ENCODE results near the gene GAK. TPM values are rescaled to one million over a fixed set of nuclear protein-coding genes. Genes with fewer than 3 reads are reported as not detected.

GAK gene
- polyA plus RNA-seq, 1 of the 3 experiments (the other 2 are of a cell fraction): 35.9 TPM

DNA sequence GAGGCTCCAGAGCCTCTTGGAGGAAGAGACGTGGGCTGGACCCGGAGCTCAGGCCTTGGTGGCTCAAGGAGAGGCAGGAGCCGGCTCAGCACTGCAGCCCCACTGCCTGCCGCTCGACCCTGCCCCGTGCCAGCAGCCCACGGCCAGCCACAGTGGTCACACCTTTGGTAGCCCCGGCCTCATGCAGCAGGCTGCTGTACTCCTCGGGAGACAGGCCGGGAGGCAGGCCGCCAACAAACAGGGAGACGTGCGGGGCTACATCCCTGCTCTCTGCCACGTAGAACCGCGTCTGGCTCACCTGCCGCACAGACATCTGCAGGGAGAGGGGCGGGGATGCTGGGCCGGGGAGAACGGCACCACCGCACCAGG, 33.6 kb upstream of the GAK start:
- no peak overlapping the region for H3K4me2 ChIP-seq
- no peaks in the 10 kb centered on the region for H3F3A ChIP-seq (replicated peaks; ENCODE audit: insufficient read depth)
- H2AFZ ChIP-seq (ENCODE audit: low read depth): no peak overlapping the region
- H3K9me2 ChIP-seq: no peaks in the 10 kb centered on the region
- H3K36me3 ChIP-seq (replicated peaks in 1 of 2; ENCODE audit: control insufficient read depth in 1 of 2, insufficient read depth in 2 of 2, low read length in 1 of 2): peaks cover 0 to 44% of the 10 kb centered on the region in 2 experiments
- ChIA-PET CTCF (no interaction called here), POLR2A (no interaction called here)
- H3K9ac ChIP-seq: no peak overlapping the region
- H4K20me1 ChIP-seq (ENCODE audit: insufficient read depth): peaks cover under 1% of the 10 kb centered on the region; the same call in 1 of the 2 replicates
- H3K4me3 ChIP-seq (ENCODE audit: low read depth in 2 of 2, low read length in 1 of 2): no peak overlapping the region
- H3K27ac ChIP-seq (ENCODE audit: low read depth in 2 of 2, low read length in 1 of 2): no peak overlapping the region
- no peaks in the 10 kb centered on the region for H3K4me1 ChIP-seq (ENCODE audit: control insufficient read depth in 1 of 2, insufficient read depth in 2 of 2, low read depth in 1 of 2, low read length in 1 of 2)
- no peaks in the 10 kb centered on the region for H3K9me3 ChIP-seq
- TF ChIP-seq ZBTB33 (IDR thresholded peaks at IDR 0.05; ENCODE audit: borderline replicate concordance, low read depth) (no peak), GATA2 (CRISPR knock-in tag; IDR thresholded peaks at IDR 0.05) (no peak), IRF3 (IDR thresholded peaks at IDR 0.05; ENCODE audit: low read depth, low read length) (no peak), RAD21 (IDR thresholded peaks at IDR 0.05; ENCODE audit: low read length) (no peak)
- TF ChIP-seq, protein P1, sequence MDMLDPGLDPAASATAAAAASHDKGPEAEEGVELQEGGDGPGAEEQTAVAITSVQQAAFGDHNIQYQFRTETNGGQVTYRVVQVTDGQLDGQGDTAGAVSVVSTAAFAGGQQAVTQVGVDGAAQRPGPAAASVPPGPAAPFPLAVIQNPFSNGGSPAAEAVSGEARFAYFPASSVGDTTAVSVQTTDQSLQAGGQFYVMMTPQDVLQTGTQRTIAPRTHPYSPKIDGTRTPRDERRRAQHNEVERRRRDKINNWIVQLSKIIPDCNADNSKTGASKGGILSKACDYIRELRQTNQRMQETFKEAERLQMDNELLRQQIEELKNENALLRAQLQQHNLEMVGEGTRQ (IDR thresholded peaks at IDR 0.05; ENCODE audit: borderline replicate concordance, low read depth, low read length): no peak
- 95% methylated on average over 15 of the region's 21 CpGs for WGBS (ENCODE audit: low lambda C conversion rate)
- H3K27me3 ChIP-seq (ENCODE audit: insufficient read depth): no peaks in the 10 kb centered on the region
- H3K79me2 ChIP-seq (ENCODE audit: insufficient read depth): no peaks in the 10 kb centered on the region
- no peak for DNase-seq

DNA sequence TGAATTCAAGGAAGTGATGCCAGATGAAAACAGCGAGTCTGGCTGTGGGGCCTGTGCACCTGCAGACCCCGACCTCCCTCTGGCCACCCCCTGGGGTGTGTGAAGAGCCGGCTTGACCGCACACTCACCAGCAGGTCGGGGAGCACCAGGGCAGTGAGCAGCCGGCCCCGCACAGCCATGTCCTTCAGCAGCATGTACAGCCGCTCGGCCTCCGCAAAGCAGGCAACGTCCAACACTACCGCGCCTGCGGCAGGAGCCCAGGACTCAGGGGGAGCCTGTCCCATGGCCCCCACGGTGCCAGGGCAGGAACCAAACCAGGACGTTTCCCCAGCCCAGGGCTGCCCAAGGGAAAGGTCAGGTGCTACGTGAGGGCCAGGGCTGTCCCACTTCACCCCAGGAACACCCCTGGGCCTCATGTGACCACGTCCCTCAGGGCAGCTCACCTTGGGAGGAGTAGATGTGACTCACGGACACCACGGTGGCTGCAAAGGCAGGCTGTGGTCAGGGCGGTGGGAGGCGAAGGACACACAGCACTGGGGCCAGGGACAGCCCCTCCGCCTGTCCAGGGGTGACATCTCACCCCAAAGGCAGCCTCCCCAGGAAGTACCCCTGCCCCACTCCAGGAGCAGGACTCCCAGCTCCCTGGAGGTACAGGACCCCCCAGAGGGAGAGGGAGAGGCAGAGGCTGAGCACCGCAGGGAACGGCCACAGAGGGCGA, 33.1 kb upstream of the GAK start:
- no peaks in the 10 kb centered on the region for H4K20me1 ChIP-seq (ENCODE audit: insufficient read depth)
- no peaks in the 10 kb centered on the region for H3K9me2 ChIP-seq
- no peaks in the 10 kb centered on the region for H3K27me3 ChIP-seq (ENCODE audit: insufficient read depth)
- CTCF ChIA-PET: no interaction called here
- no peak overlapping the region for H3K4me3 ChIP-seq (ENCODE audit: low read depth in 2 of 2, low read length in 1 of 2)
- H3K9me3 ChIP-seq: no peaks in the 10 kb centered on the region
- no peak overlapping the region for H3K27ac ChIP-seq (ENCODE audit: low read depth in 2 of 2, low read length in 1 of 2)
- no peaks in the 10 kb centered on the region for H3K4me1 ChIP-seq (ENCODE audit: control insufficient read depth in 1 of 2, insufficient read depth in 2 of 2, low read depth in 1 of 2, low read length in 1 of 2)
- POLR2A ChIA-PET: no interaction called here
- no peaks in the 10 kb centered on the region for H3K79me2 ChIP-seq (ENCODE audit: insufficient read depth)
- TF ChIP-seq MEF2A (IDR thresholded peaks at IDR 0.05; ENCODE audit: borderline replicate concordance, low read depth): no peak
- TF ChIP-seq, protein P2, sequence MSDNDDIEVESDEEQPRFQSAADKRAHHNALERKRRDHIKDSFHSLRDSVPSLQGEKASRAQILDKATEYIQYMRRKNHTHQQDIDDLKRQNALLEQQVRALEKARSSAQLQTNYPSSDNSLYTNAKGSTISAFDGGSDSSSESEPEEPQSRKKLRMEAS (IDR thresholded peaks at IDR 0.05; ENCODE audit: low read depth): no peak
- H3K4me2 ChIP-seq: no peak overlapping the region
- DNase-seq: no peak
- no peak overlapping the region for H2AFZ ChIP-seq (ENCODE audit: low read depth)
- WGBS (ENCODE audit: low lambda C conversion rate): 97% methylated on average over 5 of the region's 26 CpGs
- no peak overlapping the region for H3K9ac ChIP-seq
- H3F3A ChIP-seq (replicated peaks; ENCODE audit: insufficient read depth): no peaks in the 10 kb centered on the region
- H3K36me3 ChIP-seq (replicated peaks in 1 of 2; ENCODE audit: control insufficient read depth in 1 of 2, insufficient read depth in 2 of 2, low read length in 1 of 2): peaks cover 0 to 47% of the 10 kb centered on the region in 2 experiments

All from SK-N-SH (cell line).